ENCODE results near the gene GRM8.

Gene GRM8

GRCh38 chr7:126953461-126953860 lies 299.3 kb downstream of the GRM8 start:
- no peak overlapping the region for H3K4me2 ChIP-seq (ENCODE audit: low read length)
- no peaks in the 10 kb centered on the region; the same call in 1 of the 2 replicates for H3K9me2 ChIP-seq (ENCODE audit: low read depth, low read length)
- H3K79me2 ChIP-seq (ENCODE audit: insufficient read depth, low read length) = no peaks in the 10 kb centered on the region
- no peaks in the 10 kb centered on the region for H3K36me3 ChIP-seq (ENCODE audit: insufficient read depth, low read length)
- no peaks in the 10 kb centered on the region for H3F3A ChIP-seq (ENCODE audit: insufficient read depth, low read length)
- H3K4me3 ChIP-seq (ENCODE audit: low read depth, low read length, poor library complexity, severe bottlenecking) = no peak overlapping the region
- H3K27ac ChIP-seq (ENCODE audit: low read depth, low read length, poor library complexity, severe bottlenecking) = no peak overlapping the region
- H3K9me3 ChIP-seq (ENCODE audit: low read length) = no peaks in the 10 kb centered on the region
- no peak overlapping the region for H3K9ac ChIP-seq (ENCODE audit: low read length)
- no peaks in the 10 kb centered on the region for H4K20me1 ChIP-seq (ENCODE audit: insufficient read depth, low read length)
- no peak overlapping the region for H2AFZ ChIP-seq (ENCODE audit: low read length)
- no peaks in the 10 kb centered on the region for H3K4me1 ChIP-seq (ENCODE audit: insufficient read depth, low read length, severe bottlenecking)
- no peaks in the 10 kb centered on the region for H3K27me3 ChIP-seq (ENCODE audit: insufficient read depth, low read length)
- TF ChIP-seq EZH2 (IDR thresholded peaks at IDR 0.05; ENCODE audit: borderline replicate concordance, low read length) (no peak), CTCF (IDR thresholded peaks at IDR 0.05; ENCODE audit: low read length) (no peak)

- H3K4me1 ChIP-seq (ENCODE audit: insufficient read depth, low read length, severe bottlenecking) = no peaks in the 10 kb centered on the region
These were observed 304.1 kb downstream of the GRM8 start for GRCh38 chr7:126948664-126949063.

GRCh38 chr7:126940723-126941307 lies 311.9 kb downstream of the GRM8 start:
- H3K4me1 ChIP-seq (ENCODE audit: insufficient read depth, low read length, severe bottlenecking) = no peaks in the 10 kb centered on the region
- H2AFZ ChIP-seq (ENCODE audit: low read length) = no peak overlapping the region
- TF ChIP-seq CTCF (IDR thresholded peaks at IDR 0.05; ENCODE audit: low read length) (no peak), EZH2 (IDR thresholded peaks at IDR 0.05; ENCODE audit: borderline replicate concordance, low read length) (no peak)
- H3K27ac ChIP-seq (ENCODE audit: low read depth, low read length, poor library complexity, severe bottlenecking) = no peak overlapping the region
- H3K9me3 ChIP-seq (ENCODE audit: low read length) = no peaks in the 10 kb centered on the region
- H4K20me1 ChIP-seq (ENCODE audit: insufficient read depth, low read length) = no peaks in the 10 kb centered on the region
- no peaks in the 10 kb centered on the region for H3F3A ChIP-seq (ENCODE audit: insufficient read depth, low read length)
- H3K79me2 ChIP-seq (ENCODE audit: insufficient read depth, low read length) = no peaks in the 10 kb centered on the region
- H3K9me2 ChIP-seq (ENCODE audit: low read depth, low read length) = no peaks in the 10 kb centered on the region
- H3K27me3 ChIP-seq (ENCODE audit: insufficient read depth, low read length) = no peaks in the 10 kb centered on the region
- no peak overlapping the region for H3K4me2 ChIP-seq (ENCODE audit: low read length)
- no peak overlapping the region for H3K9ac ChIP-seq (ENCODE audit: low read length)
- no peaks in the 10 kb centered on the region for H3K36me3 ChIP-seq (ENCODE audit: insufficient read depth, low read length)
- no peak overlapping the region for H3K4me3 ChIP-seq (ENCODE audit: low read depth, low read length, poor library complexity, severe bottlenecking)

More at GRCh38 chr7:126948664-126949063, 304.1 kb downstream of the GRM8 start:
- no peak overlapping the region for H3K4me3 ChIP-seq (ENCODE audit: low read depth, low read length, poor library complexity, severe bottlenecking)
- H2AFZ ChIP-seq (ENCODE audit: low read length) = no peak overlapping the region
- no peaks in the 10 kb centered on the region for H3F3A ChIP-seq (ENCODE audit: insufficient read depth, low read length)
- H3K9ac ChIP-seq (ENCODE audit: low read length) = no peak overlapping the region
- no peaks in the 10 kb centered on the region for H3K36me3 ChIP-seq (ENCODE audit: insufficient read depth, low read length)
- TF ChIP-seq EZH2 (IDR thresholded peaks at IDR 0.05; ENCODE audit: borderline replicate concordance, low read length) (no peak), CTCF (IDR thresholded peaks at IDR 0.05; ENCODE audit: low read length) (no peak)
- no peak overlapping the region for H3K4me2 ChIP-seq (ENCODE audit: low read length)
- H3K79me2 ChIP-seq (ENCODE audit: insufficient read depth, low read length) = no peaks in the 10 kb centered on the region
- H3K27ac ChIP-seq (ENCODE audit: low read depth, low read length, poor library complexity, severe bottlenecking) = no peak overlapping the region
- no peaks in the 10 kb centered on the region for H3K9me2 ChIP-seq (ENCODE audit: low read depth, low read length)
- no peaks in the 10 kb centered on the region for H3K9me3 ChIP-seq (ENCODE audit: low read length)
- H3K27me3 ChIP-seq (ENCODE audit: insufficient read depth, low read length) = no peaks in the 10 kb centered on the region
- no peaks in the 10 kb centered on the region for H4K20me1 ChIP-seq (ENCODE audit: insufficient read depth, low read length)
